ENCODE results near the gene SLC2A13.
"Not testable (repeated sequence)": the region's sequence is repeated elsewhere in the genome, so short reads cannot be mapped to it uniquely, and the experiment has no call there.

Gene SLC2A13

GRCh38 chr12:39860695-39861094 lies 245.2 kb downstream of the SLC2A13 start:
- no peak for DNase-seq

- no peak for DNase-seq
Measured at GRCh38 chr12:39853003-39853402, 252.9 kb downstream of the SLC2A13 start.

GRCh38 chr12:39852346-39852745 lies 253.5 kb downstream of the SLC2A13 start:
- no peak for DNase-seq

- DNase-seq: not testable (repeated sequence)
Measured at GRCh38 chr12:39848218-39848617, 257.7 kb downstream of the SLC2A13 start.

DNA sequence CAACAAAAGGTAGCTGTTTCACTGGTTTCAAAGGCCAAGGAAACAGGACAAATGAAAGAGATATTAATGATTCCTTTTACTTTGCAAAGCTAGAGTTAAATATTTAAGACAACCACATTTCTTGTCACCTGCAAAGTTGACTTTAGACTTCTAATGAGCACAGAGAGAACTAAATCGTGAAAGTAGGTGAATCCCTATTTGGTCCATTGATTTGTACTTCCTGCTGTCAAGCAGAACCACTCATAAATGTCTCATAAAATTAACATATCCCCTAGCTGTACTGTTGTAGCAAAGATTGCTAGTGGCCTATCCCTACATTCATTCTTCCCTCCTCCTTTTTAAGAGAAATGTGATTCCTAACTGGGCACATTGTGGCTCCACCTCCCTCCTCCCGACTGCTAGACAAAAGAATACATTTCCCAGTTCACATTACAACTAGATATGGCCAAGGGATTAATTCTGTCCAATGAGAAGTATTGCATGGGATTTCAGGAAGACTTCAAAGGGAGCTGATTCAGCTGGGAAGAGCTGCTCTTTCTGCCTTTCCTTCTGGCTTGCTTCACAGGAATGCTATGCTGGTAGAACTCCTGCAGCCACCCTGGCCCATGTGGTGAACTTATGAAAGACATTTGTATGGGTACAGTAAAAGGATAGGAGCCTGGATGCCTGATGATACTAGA lies 258.8 kb downstream of the SLC2A13 start:
- DNase-seq: no peak

DNA sequence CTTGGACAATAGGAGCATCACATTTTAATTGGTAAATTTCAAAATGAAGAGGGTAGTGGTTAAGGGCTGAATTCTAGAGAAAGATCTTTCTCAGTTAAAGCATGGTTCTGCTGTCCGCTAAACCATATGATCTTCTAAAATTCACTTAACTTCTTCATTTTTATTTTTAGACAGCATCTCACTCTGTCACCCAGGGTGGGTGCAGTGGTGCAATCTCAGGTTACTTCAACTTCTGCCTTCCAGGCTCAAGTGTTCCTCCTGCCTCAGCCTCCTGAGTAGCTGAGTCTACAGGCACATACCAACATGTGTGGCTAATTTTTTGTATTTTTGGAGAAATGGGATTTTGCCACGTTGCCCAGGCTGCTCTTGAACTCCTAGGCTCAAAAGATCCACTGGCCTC lies 259.6 kb downstream of the SLC2A13 start:
- DNase-seq: no peak

- no peak for DNase-seq
Measured at GRCh38 chr12:39840422-39840821, 265.5 kb downstream of the SLC2A13 start.

- DNase-seq: no peak
Measured at GRCh38 chr12:39839072-39839471, 266.8 kb downstream of the SLC2A13 start.

DNA sequence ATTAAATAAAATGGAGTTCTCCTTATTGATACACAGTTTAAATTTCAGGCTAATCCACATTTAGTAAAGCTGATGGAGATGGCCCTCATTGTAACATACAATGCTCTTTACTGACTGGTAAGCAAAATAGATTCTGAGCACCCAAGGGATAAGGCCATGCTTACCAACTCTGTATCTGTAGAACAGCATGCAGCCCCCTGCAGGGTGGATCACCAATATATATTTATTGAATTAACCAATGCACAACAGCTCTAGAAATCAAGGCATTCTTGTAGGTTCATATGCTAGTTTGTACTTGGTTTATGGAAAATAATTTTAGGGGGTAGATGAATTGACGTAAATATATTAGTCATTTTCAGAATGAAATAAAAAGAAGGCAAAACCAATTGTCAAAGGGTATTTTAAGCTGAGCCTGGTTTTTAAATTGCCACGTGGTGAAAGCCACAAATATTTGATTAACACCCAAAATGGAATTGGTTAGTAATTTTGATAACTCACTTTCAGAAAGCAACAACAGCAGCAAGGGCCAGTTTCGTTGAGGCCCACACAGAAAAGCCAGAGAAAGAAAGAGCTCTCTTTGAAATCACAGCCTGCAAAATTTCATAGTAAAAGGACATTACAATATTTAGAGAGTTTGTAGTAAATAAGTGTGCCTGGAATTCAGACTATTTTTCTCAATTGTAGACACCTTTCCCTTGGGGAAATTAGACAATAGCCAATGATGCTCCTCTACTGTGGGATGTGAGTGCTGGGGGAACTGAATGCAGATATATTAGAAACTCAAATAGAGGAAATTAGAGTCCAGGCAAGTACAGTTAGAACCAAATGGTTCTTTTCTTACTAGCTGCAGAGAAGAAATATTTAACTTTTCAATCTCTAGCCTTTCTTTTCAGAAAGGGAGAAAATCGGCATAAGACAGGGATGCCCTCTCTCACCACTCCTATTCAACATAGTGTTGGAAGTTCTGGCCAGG lies 270.1 kb downstream of the SLC2A13 start:
- DNase-seq: no peak

GRCh38 chr12:39831587-39832315 lies 274.1 kb downstream of the SLC2A13 start:
- DNase-seq: peak; percentile 2 to 10

DNA sequence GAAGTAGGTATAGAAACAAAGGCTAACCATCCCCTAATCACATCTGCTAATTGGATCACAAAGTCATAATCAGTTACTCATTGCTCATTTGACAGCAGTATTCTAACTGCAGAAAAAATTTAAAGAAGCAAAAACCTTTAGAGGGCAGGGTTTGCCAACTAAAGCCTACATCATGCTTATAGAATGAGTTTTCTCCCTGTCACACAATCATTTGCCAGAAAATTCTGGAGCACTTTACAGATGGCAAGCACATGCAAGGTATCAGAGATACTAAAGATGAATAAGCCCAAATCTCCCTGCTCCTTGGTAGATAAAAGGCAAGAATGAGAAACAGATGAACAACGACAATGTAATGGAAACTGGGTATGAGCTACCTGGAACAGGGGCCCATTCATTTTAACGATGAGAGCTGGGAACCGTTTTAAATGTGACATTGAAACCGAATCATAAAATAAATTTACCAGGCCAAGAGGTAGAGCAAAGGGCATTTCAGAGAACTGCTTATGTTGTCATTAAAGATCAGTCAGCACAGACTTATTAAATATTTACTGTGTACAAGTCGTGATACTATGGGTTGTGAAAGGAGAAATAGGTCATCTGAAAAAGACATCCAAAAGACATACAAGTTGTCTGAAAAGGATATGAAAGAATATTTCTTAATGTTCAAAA lies 274.9 kb downstream of the SLC2A13 start:
- DNase-seq: no peak

DNA sequence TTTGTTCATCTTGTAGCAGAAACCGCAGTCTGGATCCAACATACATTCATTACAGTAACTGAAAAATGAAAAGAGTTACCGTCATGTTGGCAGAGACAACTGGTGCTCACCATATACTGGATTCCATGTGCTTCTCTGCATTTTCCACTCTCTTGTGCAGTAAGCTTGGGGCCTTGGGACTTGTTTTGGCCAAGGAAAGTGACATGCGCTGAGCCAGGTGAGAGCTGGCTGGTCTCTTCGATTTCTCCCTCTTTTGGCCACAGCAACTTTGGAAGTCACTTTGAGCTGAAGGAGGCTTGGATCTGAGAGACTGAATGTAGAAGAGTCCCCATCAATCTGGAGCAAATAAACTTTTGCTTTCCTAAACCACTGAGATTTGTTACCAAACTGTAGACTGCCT lies 275.7 kb downstream of the SLC2A13 start:
- no peak for DNase-seq

GRCh38 chr12:39824505-39825212 lies 281.2 kb downstream of the SLC2A13 start:
- no peak for DNase-seq

- DNase-seq: no peak
Measured at GRCh38 chr12:39816671-39817185, 289.2 kb downstream of the SLC2A13 start.

DNA sequence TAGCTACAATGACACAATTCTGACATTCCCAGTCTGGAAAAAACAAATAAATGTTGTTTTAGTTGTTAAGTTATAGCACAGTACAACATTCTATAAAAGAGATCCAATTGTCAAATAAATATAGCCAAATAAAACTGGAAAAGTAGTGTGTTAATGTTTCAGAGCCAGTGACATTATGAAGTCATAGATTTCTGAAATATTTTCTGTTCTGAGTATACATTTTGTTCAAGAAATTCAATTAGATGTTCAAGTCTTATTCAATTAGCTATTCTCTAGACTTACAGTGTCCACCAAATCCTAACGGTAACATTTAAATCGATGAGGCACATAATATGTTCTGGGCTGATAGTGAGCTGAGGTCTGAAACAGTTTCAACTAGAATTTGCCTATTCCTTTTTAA lies 290.1 kb downstream of the SLC2A13 start:
- DNase-seq: no peak

DNA sequence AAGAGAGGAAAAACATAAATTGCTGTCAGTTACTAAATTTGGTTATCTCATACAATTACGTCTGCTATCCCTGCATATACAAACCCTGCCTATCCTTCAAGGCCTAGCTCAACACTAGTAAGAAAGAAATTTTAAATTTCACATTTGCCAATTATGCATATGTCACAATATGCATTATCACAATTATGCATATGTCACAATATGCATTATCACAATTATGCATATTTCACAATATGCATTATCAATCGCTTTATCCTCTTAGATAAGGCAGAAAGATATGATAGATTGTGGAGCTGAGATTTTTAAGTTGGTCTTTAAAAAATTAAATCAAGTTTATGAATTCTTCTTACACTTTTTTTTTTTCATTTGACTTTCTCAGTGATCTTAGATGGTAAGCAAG lies 291.3 kb downstream of the SLC2A13 start:
- no peak for DNase-seq

- DNase-seq: no peak
Measured at GRCh38 chr12:39813776-39814175, 292.1 kb downstream of the SLC2A13 start.

GRCh38 chr12:39812456-39812855 lies 293.4 kb downstream of the SLC2A13 start:
- not testable (repeated sequence) for DNase-seq

GRCh38 chr12:39807043-39807442 lies 298.8 kb downstream of the SLC2A13 start:
- no peak for DNase-seq

- DNase-seq: no peak
Measured at GRCh38 chr12:39805651-39806050, 300.2 kb downstream of the SLC2A13 start.

DNA sequence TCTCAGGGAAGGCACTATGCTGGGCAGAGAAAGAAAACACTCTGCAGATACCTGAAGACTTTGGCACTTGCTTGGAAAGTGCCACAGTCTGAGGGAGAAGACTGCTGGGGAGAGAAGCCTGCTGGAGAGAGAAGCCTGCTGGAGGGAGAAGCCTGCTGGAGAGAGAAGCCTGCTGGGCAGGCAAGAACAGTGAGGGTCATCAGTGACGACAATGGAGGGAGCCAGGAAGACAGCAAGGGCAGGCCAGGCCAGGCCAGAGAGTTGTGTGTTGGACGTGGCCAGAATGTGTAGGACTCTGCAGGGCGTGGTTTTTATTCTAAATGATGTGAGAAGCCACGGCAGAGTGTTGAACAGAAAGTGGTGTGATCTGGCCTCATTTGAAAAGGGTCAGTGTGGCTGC lies 301.0 kb downstream of the SLC2A13 start:
- DNase-seq: no peak

DNA sequence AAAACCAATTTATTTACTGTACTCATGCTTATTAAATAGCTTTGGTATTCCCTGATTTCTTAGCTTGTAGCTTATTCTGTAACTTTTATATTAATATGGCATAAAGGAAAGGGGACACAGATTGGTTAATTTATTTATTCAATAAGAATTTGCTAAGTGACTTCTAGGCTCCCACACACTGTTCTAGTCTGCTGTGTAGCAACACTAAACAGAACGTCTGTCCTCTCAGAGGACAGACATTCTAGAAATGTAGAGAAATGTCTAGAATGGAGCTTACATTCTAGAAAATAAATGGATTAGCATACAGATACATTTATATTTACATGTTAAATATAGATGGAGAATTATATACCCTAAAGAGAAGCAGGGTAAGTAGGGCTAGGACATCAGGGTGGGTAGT lies 301.4 kb downstream of the SLC2A13 start:
- DNase-seq: no peak
